ENCODE measurements around the gene SEZ6L.

Gene SEZ6L

DNA sequence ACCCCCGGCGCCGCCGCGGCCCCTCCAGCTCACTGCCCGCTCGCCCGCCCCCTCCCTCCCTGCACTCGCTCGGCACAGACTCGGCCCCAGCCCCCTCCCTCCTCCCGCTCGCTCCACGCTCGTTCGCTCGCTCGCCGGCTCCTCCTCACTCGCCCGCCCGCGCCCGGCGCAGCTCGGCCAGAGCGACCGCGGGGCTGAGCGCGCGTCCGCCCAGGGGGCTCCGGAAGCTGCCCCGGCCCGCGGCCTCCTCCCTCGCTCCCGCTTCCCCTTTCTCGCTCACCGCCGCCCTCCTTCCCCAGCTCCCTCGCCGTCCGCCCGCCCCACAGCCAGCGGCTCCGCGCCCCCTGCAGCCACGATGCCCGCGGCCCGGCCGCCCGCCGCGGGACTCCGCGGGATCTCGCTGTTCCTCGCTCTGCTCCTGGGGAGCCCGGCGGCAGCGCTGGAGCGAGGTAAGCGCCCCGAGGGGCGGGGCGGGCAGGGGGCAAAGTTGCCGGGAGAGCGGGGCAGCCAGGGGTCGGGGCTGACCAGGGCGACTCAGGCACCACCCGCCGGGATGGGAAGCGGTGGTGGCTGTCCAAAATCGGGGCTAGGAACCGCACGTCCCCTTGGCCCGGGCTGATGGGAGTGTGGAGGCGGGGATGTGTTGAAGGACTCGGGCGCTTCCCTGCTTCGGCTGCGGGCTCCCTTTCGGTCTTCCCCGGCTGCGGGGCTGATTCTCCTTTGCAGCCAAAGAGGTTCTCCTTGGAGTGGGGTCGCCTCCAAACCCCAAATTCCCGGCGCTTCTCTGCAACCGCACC is at the start of gene SEZ6L:
Gene SEZ6L, plus strand, starts transcription at position 148 of the 797 bp plus-strand sequence. Its CDS starts 208 bp downstream, at position 356.
- in situ Hi-C loops (cut with MboI; ENCODE audit: low sequenced_read_pairs), result no loop called here

DNA sequence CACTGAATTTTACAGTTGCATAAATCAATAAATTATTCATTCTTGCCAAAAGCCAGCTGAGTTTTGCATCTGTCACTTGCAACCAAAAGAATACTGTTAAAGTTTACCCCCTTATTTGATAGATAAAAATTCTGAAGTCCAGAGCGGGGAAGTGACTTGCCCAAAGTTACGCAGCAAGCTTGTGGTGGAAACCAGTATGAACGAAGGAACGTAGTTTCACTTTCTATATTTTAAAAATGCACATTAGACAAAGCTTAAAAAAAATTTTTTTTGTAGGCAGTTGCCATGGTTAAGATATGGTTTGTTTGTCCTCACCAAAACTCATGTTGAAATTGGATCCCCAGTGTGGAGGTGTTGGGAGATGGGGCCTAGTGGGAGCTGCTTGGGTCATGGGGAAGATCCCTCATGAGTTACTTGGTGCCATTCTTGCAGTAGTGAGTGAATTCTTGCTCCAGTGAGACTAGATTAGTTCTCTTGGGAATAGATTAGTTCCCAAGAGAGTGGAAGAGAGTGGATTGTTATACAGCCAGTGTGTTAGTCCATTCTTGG is 46.3 kb upstream of the SEZ6L start:
- in situ Hi-C loops (cut with MboI; ENCODE audit: low sequenced_read_pairs), result no loop called here

DNA sequence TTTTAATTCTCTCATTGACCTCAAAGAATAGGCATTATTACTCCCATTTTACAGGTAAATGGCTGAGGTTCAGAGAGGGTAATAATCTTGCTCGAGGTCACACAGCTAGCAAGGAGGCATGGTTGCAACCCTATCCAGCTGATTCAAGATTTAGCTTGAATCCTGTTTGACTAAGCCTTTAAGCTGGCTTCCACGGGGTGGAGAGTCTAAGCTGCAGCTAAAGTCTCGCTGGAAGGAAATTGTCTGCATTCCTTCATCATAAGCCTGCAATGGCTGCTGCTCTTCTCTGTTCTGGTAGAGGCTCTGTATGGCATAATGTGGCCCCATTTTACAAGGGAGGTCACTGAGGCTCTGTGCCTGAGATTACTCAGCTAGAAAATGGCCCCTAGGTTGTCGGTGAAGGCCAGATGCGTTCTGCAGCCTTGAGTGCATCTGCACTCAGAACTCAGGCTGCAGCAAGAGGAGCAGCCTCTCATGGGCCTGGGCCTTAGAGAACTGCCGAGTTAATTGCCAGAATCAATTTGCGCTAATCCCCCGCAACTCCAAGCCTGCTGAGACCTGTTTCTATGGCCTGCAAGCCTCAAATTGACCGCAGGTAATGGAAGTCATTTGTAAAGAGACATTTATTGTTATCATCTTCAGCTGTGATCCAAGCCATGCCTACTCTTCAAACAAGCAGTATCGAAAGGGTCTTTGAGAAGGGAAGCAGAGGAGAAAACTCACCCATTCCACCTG is 44.1 kb upstream of the SEZ6L start:
- in situ Hi-C loops (cut with MboI; ENCODE audit: low sequenced_read_pairs), result no loop called here

DNA sequence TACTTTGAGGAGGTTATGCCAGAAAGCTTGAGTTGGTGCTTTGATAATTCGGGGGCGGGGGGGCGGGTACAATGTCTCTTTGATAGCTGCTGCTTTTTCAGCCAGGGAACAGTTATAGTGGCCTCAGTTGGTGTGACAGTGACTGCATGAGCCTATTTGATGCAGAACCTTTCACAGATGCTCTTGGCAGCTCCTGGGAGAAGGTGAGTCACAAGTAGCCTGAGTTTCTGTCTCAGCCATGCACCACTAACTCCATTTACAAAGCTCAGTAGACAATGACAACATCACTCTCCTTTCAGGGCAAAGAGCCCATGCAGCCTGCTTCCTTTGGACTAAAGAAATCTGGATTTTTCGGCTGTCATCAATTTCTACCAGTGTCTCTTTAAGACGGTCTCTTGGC is 42.1 kb upstream of the SEZ6L start:
- in situ Hi-C loops (cut with MboI; ENCODE audit: low sequenced_read_pairs), result no loop called here

DNA sequence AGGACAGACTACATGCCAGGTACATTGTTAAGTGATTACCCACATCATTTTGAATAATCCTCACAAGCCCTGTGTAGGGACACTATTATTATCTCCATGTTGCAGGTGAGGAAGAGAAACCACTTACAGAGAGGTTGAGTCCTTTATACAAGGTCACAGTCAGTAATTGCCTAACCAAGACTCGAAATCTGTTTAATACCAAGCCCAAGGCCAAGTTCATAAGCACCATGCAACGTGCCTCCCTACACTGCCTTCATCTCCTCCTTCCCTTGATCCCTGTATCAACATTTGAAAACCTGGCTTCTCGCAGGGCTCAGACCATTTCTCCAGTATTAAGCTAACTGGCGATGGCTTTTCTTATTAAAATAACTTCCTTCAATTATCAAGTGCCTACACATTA is 41.7 kb upstream of the SEZ6L start:
- in situ Hi-C loops (cut with MboI; ENCODE audit: low sequenced_read_pairs), result no loop called here

DNA sequence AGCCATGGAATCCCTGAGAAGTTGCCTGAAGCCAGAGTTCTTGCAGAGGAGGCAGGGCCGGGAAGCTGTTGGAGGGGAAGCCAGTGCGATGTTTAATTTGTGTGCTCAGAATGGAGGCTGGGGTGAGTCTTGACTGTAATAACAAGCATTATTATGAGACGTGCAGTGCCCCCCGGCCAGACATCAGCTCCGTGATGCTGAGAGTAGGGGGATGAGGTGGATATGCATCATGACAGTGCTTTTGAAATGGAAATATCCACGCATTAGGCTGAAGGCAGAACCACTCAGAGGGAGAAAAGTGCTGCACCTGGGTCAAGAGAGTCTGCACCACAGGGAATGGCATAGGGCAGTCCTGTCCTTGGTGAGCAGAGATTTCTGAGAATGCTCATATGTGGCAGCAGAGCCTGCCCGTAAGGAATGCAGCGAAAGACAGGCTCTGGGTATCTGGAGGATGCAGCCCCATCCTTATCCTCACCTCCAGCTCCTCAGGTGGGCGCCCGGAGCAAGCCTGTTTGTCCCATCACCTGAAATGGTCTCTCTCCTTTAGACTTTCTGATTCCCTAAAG is 37.6 kb upstream of the SEZ6L start:
- in situ Hi-C loops (cut with MboI; ENCODE audit: low sequenced_read_pairs), result no loop called here

DNA sequence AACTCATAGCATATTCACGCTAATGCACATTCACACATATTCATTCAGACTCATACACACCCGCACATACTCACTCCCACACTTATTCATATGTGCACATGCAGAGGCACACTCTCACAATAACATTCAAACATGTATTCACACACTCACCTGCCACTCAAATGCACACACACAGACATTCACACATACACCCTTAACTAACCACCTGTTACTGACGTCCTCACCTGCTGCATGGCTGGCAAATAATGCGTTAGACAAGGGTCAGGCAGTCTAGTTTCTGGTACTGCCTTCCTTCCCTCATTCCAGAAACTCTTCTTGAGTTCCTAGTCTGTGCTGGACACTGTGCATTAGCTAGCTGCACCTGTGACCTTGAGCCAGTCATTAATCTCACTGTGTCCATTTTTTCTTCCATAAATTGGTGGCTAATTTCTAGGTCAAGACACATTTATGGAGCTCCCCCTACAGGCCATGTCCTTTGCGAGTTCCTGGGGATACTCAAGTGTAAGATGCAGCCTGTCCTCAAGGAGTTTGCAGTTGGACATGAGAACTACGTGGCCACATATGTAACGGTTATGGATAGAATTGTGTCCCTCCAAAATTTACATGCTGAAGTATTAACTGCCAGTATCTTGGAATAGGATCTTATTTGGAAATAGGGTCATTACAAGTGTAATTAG is 34.5 kb upstream of the SEZ6L start:
- in situ Hi-C loops (cut with MboI; ENCODE audit: low sequenced_read_pairs), result no loop called here

DNA sequence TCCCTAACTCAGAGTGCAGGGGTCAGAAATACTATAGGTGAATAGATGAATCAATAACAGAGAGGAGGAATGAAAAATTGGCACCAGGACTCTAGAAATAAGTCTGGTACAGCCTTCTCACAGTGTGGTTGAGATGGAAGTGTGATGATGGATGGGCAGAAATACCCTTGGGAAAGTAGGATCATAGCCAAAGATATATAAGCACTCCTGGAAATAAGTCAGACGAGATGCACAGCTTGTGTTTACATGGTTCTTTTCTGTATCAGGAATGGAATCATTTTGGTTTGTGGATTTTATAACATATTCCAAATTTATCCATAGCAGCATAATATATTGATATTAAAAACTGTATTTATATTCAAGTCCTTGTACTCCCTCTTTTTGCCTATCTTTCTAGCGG is 33.5 kb upstream of the SEZ6L start:
- in situ Hi-C loops (cut with MboI; ENCODE audit: low sequenced_read_pairs), result no loop called here

DNA sequence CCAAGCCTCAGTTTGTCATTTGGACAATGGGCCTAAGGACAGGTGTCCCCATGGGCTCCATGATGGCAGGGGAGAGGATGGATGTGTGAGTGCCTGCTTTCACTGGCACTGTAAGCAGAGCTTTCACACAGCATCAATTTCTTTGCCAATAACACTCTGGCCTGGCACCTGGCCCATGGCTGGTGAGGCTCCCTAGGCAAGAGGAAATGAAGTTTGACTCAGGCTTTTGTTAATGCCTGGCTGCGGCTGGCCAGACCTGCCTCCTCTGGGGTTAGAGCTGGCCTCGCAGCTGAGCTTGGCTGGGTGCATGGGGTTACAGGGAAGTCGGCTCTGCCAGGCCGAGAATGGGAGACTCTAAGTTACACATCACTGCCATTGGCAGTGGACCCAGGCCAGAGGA is 30.0 kb upstream of the SEZ6L start:
- in situ Hi-C loops (cut with MboI; ENCODE audit: low sequenced_read_pairs), result no loop called here

DNA sequence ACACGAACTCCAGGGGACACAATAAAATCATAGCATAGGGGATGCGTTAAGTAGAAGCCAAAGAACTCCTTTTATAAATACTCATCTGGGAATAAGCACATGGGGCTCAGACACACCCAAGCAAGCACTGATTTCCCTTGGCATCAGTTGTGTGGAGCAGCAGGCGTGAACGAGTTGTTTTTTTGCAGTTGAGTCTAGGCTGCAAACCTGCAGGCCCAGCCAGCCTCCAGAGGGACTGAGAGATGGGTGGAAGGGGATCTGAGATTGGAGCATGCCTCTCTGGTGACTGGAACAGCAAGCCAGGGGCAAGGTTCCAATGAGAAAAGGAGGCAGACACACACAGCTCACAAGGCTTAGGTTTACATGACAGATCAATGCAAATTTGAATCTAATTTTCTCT is 27.4 kb upstream of the SEZ6L start:
- in situ Hi-C loops (cut with MboI; ENCODE audit: low sequenced_read_pairs), result no loop called here

DNA sequence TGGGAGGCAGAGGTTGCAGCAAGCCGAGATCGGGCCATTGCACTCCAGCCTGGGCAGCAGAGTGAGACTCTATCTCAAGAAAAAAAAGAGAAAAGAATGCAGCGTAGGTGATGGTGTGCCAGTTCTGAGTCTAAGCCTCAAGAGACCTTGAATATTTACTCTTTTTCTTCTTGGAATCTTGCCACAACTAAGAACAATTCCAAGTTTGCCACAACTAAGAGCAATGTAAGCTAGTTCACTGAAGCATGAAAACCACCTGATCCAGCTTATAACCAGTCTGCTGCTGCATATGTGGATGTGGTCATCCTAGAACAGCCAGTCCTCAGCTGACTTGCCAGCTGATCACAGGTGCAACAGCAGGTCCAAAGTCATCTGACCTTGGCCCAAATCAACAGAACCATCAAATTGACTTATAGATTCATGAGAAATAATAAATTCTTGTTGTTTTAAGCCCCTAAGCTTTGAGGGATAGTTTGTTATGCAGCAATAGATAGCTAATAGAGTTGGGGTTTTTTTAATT is 25.4 kb upstream of the SEZ6L start:
- in situ Hi-C loops (cut with MboI; ENCODE audit: low sequenced_read_pairs), result no loop called here

DNA sequence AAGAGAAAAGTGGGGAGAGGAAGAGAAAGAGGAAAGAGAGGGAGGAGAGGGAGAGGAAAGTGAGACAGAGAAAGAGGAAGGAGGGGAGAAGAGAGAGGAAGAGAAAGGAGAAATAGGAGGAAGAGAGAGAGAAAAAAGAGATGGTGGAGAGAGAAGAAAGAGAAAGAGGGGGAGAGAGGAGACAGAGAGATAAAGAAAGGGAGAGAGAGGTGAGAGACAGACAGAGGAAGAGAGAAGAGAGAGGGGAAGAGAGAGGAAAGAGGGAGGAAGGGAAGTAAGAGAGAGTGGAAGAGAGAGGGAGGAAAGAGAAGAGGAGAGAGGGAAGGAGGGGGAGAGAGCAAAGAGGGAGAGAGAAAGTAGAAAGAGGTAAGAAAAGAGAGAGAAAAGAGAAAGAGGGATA is 9.4 kb upstream of the SEZ6L start:
- in situ Hi-C loops (cut with MboI; ENCODE audit: low sequenced_read_pairs), result no loop called here

DNA sequence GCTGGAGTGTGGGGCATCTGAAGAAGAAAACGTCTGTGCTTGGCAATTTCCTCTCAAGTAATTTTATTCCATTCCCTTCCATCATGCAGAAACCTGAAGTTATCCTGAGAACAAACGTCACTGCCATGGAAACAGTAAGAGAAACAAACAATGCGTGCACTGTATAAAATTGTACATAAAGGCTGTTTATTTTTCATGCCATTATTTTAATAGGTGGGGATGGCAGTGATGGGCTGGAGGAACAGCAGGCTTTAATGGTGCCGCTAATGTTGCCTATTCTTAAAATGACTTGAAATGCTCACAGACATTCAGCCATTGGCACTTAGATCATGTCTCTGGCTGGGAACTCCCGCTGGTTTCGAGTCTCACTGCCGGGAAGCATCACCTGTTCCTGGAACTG is 7.5 kb upstream of the SEZ6L start:
- in situ Hi-C loops (cut with MboI; ENCODE audit: low sequenced_read_pairs), result no loop called here

DNA sequence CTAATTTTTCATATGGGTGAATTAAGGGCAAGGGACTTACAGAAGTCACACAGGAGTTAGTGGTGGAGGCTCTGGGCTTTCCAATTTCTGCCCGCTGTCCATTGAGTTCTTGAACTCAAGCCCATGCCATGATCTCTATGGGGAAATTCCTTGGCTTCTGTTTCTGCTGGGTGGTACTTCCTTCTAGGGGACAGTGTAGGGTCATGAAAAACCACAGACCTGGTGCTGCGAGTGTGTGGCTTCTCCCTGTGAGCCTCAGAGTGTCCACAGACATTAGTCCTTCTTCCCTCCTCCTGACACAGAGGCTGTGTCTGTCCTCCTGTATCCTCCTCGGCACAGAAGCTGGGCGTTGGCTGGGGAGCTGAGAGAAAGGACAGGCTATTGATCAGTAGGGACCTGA is 6.3 kb upstream of the SEZ6L start:
- in situ Hi-C loops (cut with MboI; ENCODE audit: low sequenced_read_pairs), result no loop called here

DNA sequence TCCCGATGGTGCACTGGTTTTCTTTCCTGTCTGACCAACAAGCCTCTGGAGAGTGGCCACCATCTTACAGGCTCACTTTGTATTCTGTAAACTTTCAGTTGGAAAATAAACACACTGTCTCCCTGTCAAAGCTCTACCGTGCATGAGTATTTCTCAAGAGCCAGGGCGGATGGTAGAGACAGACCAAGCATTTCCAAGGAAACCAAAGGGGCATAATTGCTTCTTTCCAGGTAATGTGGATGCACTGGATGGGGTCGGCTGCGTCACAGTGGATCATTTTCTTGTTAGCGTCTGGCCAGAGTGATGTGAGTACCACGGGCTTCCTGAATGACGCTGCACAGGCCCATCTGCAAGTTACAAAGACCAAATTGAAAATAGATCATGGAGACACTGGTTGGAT is 5.1 kb upstream of the SEZ6L start:
- in situ Hi-C loops (cut with MboI; ENCODE audit: low sequenced_read_pairs), result no loop called here

DNA sequence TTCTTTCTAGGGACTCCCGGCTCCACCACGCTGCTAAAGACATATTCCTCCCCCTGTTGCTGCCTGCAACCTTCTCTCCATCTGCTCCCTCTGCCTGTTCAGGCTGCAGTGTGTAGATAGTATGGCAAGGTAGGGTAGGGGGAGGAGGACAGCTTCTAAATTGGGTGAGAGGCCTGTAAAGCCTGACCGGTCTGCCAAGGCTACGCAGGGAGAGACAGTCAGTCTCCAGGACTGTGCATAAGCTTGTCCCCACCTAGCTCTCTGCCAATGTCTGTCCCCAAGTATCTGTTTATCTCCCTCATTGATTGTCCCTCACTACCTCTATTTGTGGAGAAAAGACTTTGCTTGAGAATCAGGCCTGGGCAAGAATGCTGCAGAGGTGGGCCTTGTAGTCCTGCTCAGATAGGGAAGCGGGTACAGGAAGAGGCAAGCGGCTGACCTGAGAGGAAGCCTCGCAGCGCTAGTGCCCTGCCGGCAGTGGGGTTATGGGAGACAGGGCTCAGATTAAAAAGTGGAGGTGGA is 871 bp upstream of the SEZ6L start:
- in situ Hi-C loops (cut with MboI; ENCODE audit: low sequenced_read_pairs), result no loop called here

DNA sequence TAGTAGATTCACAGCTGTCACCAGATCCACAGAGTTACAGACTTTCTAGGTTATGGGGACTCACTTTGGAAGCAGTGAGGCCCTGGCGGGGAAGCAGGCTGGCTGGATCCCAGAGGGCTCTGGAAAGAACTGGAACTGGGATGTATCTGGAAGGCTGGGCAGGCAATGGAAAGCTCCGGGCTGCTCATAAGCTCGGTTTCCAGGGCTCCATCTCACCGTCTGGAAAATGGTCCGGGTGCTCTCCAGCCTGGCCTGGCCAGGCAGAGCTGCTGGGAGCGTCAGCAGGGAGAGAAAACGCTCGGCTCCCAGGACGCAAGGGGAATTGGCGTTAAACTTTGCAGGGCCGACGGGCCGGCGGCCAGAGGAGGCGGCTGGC is 335 bp upstream of the SEZ6L start:
- in situ Hi-C loops (cut with MboI; ENCODE audit: low sequenced_read_pairs), result no loop called here

DNA sequence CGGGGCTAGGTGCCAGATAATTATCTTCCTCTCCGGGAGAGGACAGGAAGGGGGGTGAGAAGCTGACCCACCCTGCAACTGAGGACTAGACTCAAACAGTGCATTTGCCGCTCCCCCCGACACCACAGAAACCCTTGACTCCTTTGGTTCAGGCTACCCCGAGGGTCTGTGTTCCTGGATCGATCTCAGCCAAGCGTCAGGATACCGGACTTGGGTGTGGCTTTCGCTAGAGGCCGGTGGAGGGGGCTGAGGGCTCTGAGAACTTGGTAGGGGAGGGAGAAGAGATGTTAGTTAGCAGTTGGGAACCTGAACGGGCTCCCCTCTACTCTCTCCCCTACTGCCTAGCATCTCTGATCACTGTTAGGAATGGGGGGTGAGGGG is 840 bp downstream of the SEZ6L start:
- in situ Hi-C loops (cut with MboI; ENCODE audit: low sequenced_read_pairs), result no loop called here

DNA sequence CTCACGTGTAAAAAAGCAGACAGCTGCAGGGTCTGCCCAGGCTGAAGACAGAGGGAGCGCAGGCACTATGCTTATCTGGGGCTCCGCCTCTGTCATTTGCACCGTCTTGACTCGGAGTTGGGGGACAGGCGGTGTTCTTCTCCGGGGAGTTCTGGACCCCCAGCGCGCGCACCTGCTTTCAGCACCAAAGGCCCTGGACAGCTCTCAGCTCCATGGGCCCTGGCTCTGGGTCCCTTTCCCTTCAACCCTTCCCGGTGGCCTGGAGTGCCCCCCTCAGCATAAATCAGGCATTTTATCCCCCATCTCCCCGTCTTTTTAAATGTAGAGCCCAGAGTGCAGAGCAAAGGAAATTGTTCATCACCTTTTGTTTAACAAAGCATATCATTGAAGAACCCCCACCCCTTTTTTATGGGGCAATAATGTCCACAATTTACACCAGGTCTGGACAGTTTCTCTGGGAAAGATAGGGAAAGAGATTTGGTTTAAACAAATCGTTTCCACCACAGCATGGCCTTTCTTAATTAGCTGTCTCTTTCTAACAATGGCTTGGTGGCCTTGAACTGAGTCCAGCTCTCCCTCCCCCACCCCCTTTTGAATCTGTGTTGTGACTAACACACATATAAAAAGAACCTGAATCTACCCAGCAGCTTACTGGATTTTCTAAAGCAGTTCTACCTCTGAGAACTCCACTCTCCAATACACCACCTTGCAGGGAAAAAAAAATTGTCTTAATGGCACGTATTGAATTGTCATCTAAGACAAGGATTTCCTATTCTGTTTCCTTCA is 1.7 kb downstream of the SEZ6L start:
- in situ Hi-C loops (cut with MboI; ENCODE audit: low sequenced_read_pairs), result no loop called here

DNA sequence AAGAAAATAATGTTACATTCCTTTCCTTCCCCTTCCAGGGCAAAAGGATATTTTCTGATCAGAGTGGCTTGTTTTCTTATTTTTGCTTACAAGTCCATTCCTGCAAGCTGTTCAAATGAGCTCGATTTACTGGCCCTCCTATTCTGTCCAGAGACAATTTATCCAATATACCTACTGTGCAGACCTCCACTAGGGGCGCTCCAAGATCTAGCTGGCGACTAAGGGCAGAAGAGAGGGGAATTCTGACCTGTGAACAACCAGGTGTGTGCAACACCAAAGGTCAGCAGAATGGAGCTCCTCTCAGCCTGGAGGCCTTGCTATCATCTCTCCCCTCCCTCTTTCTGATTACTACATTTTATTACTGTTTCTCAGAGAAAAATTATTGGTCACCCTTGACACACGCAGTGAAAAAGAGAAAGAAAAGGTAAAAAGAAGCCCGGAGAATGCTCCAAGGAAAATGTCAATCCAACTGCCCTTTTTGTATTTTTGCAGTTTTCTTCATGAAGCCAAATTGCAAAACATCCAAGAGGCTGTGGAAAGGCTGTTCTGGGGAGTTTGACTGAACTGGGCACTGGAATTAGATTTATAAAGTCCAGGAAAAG is 3.2 kb downstream of the SEZ6L start:
- in situ Hi-C loops (cut with MboI; ENCODE audit: low sequenced_read_pairs), result no loop called here

Measured in hTERT RPE-1 (cell line).